Stimulated activated CD8-positive, alpha-beta memory T cell treated with anti-CD3 and anti-CD28 coated beads, Interleukin-15, amount 100 ng/mL, for 48 hours (primary cell): ENCODE measurements around the gene PDE4DIP.
"Not testable (repeated sequence)": the region's sequence is repeated elsewhere in the genome, so short reads cannot be mapped to it uniquely, and the experiment has no call there.

Experiments used
- DNase-seq, 2 donors: peaks; one replicate each; pipeline ENCODE4 v3.0.0-alpha.2; 2020; ENCODE audit warnings: low read depth in 2 of 2

PDE4DIP gene

DNA sequence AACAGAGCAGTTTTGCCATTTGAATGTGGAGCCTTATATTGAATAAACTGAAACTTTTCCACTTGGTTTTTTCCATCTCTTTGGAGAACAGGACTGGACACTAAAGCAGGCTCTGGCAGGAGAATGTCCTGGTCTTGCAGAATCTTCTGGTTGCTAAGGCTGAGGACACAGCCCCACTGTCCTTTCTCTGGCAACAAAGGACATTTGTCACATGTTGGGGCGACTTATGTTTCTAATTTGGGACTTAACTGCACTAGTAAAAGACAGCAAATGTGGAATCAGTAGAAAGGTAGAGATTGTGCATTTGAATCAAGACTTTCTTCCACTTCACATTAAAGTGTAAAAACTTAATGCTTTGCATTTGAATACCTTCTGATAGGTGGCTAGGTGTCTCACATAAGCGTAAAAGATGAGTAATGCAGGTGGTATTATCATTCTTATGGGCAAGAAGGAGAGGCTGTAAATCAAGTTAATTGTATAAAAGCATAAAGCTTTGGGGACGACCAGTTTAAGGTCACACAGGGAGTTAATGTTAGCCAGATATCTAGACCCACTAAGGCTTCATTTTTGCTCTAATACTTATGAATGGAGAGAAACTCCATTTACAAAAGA lies 74.7 kb downstream of the PDE4DIP start:
- not testable (repeated sequence) for DNase-seq

DNA sequence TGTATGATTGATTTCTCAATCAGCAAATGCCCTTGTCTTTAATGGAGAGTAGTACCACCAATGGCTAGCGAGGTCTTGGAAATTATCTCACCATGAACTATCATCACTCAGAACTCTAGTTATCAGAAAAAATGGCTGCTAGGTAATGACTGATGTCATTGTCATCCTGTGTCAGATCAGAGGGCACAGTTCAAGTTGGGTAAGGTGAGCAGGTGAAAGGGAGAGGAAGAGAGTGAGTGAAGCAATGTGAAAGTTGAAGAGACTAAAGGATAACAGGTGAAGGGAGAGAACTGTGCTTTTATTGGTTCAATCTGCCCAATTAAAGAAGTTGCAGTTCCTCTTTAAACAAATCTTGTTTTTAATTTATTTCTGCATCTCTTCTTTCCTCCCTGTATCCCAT lies 76.8 kb downstream of the PDE4DIP start:
- not testable (repeated sequence) for DNase-seq

DNA sequence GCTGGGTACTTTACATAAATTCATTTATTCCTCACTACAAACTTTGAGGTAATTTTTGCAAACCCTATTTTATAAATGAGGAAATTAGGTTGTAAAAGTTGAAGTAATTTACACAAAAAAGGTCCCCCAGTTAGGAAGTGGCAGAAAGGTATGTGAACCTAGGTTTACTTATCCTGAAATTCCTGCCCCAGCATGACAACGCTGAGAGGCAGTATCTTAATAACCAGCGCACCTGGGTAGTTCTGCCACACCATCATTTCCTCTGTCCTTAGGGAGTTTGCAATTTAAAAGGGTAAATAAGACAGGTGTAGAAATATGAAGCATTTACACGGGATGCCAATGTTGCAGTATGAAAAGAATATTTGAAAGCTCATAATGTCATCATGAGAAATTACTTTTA lies 79.6 kb downstream of the PDE4DIP start:
- DNase-seq: not testable (repeated sequence)

DNA sequence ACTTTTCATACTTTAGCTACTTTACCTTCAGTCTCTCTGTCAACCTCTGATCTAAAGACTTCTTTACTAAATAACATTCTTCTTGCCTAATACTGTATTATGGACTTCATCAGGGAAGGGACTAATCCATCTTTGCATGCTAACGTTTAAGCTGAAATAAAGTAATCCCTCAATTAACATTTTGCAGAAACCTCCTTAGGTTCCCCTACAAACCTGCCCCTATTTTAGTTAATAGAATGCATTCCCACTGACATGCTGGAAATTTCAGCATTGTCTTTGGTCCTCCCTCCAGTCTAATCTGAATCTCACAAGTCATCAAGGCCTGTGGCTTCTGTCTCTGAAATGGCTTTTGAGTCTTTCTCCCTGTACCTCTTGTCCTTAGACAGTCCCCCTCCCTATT lies 83.4 kb downstream of the PDE4DIP start:
- DNase-seq: not testable (repeated sequence)

DNA sequence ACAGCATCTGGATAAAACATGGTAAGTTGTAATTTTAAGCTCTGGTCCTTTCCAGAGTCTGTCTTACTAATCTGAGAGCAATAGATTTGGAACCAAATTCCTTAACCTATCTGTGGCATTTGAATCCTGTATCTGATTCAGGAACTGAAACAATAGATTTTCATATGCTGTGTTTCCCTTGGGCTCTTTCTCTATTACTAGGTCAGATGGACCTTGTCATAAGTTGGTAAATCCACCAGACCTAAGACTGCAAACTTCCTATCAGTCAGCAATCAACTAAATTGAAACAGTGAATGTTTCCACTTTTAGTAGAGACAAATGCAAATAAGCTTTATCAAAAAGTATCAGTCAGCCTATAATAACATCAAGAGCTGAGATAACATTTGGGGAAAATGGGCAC lies 85.0 kb downstream of the PDE4DIP start:
- DNase-seq: not testable (repeated sequence)

DNA sequence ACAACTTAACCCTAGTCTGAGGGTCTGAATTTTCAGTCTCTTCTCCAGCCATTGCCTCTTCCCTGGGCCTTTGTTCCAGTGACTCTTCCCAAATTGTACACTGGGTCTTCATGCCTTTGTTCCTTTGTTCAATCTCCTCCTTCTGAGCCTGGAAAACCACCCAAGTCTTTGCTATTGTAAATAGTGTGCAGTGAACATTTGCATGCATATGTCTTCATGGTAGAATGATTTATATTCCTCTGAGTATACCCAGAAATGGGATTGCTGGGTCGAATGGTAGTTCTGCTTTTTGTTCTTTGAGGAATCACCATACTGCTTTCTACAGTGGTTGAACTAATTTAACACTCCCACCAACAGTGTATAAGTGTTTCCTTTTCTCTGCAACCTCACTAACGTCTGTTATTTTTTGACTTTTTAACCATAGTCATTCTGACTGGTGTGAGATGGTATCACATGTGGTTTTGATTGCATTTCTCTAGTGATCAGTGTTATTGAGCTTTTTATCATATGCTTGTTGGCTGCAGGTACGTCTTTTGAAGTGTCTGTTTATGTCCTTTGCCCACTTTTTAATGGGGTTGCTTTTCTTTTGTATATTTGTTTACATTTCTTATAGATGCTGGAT lies 91.3 kb downstream of the PDE4DIP start:
- DNase-seq: not testable (repeated sequence)

DNA sequence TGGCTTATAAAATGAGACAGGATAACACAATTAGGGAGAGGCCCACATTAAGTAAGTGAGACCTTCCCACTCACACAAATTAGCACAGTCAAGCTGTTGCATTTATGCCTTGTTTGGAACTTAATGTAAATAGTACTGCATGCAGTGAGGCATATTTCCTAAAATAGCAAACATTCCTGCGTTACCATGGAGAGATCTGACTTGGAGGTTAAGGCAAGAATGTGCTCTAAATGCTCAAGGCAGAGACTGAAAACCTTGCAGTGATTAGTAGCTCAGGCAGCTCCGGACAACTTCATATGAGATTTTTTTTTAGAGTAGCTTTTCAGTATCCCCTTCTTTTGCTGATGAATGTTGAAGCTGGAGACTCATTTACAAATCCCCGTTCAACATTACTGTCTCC lies 98.7 kb downstream of the PDE4DIP start:
- DNase-seq: not testable (repeated sequence)

DNA sequence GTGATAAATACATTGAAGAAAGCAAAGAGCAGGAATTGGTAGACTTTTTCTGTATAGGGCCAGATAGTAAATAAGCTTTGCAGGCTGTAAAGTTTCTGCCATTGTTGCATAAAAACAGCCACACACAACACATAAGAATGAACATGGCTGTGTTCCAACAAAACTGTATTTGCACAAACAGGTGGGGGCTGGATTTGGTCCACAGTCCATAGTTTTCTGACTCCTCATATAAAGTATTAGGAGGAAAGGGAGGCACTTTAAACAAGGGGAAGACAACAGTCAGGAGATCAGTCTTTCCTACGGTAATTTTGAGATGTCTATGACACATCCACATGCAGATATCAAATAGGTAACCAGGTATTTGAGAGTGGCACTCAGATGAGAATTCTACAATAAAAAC lies 100.9 kb downstream of the PDE4DIP start:
- DNase-seq: not testable (repeated sequence)

DNA sequence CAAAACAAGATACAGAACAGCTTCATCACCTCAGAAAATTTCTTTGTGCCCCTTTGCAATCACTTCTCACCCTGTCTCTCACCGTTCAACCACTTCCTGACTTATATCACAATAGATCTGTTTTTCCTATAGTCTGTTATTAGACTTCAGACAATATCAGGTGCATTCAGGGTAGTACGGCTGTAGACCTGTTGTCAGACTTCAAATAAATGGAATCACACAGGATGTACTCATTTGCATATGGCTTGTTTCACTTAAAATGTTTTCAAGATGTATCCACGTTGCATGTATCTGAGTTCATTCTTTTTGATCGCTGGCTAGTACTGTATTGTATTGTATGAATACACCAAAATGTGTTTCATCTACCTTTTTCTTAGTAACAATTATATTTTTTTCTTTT lies 104.5 kb downstream of the PDE4DIP start:
- not testable (repeated sequence) for DNase-seq

DNA sequence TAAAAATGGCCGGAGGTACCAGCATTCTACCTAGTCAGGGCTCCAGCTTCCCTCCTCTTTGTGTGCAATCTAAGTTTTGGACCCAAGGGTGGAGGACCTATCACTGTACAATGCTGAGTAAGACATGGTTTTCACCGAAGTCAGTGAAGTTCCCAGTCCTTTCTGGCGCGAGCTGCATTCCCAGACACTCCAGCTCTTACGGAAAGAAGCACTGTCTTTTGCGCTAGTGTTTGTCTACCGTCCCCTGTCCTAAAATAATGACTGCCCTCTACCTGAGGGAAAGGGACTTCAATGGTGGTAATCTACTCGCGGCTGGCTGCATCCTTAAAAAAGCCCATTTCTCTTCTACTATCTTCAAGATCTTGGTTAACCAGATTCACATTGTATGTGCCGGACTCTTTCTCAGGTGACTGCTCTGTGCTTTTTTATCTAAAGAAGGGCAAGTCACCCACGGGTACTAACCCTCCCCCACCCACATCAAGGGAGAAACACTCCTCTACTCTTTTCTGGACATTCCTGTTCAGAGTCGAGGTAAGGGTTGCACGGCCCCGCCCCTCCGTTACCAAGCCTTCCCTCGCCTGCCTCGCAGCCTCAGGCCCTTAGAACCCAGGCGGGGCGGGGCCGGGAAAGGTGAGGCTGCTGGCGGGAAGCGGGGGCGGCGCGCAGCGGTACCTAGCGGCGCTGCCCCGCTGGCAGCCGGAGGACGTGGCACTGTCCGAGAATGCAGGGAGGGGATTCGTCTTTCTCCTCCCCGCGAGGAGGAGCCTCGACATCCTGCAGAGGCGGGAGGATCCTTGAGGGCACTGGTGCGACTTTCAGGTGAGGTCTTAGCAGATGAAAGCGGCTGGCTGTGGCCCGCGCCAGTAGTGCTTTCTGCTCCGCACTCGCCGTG lies 107.4 kb downstream of the PDE4DIP start:
- peak; percentile 59 to 63 for DNase-seq

DNA sequence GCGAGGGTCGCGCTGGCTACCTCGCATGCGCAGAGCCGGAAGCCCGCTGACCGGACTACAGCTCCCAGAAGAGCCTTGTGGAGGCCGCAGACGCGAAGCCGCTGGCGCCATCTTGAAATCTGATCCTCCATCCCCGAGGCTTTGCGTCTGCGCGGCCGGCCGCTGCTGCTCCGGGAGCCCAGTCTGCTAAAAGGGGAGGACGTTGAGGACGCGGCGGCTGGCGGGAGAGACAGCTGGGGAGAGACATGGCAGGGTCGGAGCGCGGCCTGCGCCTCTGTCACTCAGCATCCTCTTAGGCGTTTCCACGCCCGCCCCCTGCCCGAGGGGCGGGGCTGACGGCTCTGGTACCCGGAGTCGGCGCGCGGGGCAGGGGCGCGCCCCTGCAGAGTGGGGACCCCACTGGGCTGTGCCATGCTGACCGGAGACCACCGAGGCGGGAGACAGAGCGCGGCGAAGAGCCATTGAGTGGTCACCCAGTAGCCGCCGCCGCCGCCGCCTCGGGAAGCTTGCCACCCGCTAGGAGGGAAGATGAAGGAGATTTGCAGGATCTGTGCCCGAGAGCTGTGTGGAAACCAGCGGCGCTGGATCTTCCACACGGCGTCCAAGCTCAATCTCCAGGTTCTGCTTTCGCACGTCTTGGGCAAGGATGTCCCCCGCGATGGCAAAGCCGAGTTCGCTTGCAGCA lies 108.2 kb downstream of the PDE4DIP start:
- DNase-seq: peak; percentile 54 to 65

DNA sequence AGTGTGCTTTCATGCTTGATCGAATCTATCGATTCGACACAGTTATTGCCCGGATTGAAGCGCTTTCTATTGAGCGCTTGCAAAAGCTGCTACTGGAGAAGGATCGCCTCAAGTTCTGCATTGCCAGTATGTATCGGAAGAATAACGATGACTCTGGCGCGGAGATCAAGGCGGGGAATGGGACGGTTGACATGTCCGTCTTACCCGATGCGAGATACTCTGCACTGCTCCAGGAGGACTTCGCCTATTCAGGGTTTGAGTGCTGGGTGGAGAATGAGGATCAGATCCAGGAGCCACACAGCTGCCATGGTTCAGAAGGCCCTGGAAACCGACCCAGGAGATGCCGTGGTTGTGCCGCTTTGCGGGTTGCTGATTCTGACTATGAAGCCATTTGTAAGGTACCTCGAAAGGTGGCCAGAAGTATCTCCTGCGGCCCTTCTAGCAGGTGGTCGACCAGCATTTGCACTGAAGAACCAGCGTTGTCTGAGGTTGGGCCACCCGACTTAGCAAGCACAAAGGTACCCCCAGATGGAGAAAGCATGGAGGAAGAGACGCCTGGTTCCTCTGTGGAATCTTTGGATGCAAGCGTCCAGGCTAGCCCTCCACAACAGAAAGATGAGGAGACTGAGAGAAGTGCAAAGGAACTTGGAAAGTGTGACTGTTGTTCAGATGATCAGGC lies 108.8 kb downstream of the PDE4DIP start:
- DNase-seq: not testable (repeated sequence)

DNA sequence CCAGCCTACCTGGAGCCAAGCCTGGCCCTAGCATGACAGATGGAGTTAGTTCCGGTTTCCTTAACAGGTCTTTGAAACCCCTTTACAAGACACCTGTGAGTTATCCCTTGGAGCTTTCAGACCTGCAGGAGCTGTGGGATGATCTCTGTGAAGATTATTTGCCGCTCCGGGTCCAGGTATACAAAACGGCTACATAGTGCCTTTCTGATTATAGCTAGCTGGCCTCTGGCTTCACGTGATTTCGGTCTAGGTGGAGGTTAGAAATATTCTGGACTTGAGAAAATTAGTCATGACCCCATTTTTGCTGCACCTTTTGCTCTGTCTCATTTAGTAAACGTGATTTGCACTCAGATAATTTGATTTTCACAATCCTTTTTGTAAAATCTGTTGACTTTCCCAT lies 109.5 kb downstream of the PDE4DIP start:
- not testable (repeated sequence) for DNase-seq

DNA sequence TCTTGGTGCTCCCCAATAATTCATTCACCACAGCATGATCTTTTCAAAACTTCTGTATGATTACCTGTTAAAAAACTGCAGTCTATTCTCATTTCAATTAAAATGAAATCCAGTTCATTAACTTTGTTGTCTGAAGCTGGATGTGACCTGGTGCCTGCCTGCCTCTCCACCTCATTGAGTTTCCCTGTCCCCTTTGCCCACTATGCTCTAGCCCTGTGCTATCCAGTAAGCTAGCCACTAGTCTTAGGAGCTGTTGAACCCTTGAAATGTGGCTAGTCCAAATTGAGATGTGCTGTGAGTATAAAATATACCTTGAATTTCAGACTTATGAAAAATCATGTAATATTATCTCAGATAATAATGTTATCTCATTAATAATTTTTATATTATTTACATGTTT lies 114.1 kb downstream of the PDE4DIP start:
- DNase-seq: not testable (repeated sequence)

DNA sequence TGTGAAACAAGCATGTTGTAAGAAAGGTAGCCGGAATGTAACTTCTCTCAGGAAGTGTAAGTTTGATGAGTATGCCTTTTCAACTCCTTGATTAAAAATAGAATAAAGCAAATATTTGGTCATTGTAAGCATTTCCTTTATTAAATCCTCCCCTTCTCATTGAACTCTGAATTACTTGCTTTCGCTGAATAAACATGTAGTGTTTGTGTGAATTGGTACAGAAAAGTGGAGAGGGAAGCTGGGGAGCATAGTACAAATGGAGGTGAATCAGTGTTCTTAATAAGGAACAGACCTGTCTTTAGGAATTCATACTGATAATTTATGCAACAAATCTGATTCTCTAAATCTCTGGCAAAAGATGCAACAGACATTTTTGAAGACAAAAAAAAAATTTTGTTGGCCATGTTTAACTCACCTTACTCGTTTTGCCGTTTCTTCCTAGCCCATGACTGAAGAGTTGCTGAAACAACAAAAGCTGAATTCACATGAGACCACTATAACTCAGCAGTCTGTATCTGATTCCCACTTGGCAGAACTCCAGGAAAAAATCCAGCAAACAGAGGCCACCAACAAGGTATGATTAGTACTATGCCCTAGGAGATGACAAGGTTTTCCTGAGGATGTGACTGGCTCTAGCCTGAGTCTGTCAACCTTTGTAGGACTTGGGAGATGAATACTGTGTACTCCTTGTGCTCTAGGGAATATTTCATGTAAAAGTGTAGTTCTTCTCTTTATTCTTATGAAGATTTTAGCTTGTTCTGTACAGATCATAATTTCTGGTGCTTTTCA lies 116.2 kb downstream of the PDE4DIP start:
- not testable (repeated sequence) for DNase-seq

DNA sequence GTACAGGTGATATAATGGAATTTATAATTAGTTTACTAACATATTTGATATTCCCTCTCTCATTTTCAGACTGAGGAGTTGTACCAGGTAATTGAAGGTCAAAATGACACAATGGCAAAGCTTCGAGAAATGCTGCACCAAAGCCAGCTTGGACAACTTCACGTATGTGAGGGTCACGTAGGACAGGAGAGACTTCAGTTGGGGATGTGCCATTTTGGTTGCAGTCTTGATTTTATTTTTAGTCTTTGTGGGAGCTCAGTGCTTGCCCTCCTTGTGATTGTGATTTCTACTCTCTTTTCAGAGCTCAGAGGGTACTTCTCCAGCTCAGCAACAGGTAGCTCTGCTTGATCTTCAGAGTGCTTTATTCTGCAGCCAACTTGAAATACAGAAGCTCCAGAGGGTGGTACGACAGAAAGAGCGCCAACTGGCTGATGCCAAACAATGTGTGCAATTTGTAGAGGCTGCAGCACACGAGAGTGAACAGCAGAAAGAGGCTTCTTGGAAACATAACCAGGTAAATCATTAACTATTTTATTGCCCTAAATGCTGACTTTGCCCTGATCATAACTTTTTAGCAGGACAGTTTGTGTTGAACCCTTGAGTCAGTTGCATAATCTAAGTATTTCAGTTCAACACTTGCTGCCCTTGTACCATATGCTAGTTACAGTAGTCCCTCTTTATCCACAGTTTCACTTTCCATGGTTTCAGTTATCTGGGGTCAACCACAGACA lies 118.1 kb downstream of the PDE4DIP start:
- not testable (repeated sequence) for DNase-seq

DNA sequence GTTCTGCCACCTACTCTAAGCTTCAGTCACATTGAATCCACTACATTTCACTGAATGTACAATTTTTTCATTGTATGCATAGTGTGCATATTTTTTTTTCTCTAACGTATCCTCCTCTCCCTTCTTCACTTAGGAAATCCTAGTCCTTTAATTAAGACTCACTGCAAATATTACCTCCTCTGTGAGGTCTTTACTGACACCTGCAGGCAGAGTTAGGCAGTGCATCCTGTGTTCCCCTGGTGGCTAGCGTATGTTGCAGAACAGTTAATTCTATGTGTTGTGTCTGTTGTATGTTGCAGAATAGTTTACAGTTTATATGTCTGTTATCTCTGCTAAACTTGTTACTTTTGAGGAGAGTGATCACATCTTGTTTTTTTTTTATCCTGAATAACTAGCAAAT lies 121.9 kb downstream of the PDE4DIP start:
- not testable (repeated sequence) for DNase-seq

DNA sequence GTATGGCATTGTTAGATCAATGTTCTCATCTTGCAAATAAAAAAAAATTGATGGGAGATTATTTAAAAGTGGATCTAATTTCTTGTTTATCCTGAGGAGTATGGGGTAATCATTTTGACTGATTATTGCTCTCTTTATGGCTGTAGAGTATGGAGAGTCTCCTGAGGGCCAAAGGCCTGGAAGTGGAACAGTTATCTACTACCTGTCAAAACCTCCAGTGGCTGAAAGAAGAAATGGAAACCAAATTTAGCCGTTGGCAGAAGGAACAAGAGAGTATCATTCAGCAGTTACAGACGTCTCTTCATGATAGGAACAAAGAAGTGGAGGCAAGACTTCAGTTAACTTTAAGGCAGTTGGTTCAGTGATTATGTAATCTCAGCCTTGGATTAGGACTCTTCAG lies 123.4 kb downstream of the PDE4DIP start:
- DNase-seq: not testable (repeated sequence)

DNA sequence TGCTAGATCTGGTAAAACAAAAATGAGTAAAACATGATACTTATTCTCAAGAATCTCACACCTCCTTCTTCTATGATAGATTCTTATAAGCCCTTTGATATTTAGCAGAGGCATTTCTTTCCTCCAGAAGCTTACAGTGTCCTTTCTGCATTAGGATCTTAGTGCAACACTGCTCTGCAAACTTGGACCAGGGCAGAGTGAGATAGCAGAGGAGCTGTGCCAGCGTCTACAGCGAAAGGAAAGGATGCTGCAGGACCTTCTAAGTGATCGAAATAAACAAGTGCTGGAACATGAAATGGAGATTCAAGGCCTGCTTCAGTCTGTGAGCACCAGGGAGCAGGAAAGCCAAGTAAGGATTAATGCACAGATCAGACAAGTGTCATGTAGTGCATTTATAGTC lies 124.5 kb downstream of the PDE4DIP start:
- not testable (repeated sequence) for DNase-seq

DNA sequence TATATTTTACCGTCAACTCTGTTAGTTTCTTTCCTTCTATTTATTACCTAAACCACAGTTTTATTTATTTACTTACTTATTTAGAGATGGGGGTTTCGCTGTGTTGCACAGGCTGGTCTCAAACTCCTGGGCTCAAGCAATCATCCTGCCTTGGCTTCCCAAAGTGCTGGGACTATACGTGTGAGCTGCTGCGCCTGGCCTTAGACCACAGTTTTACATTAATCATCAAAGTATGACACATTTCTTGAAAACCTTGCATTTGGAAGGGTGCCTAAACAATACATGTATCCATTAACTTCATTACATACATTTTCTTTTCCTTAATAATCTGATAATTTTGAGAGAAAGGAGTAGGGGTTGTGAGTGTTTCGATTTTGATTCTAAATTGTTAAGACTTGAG lies 124.9 kb downstream of the PDE4DIP start:
- DNase-seq: not testable (repeated sequence)
